ENCODE data around the gene FAM210A.

Gene FAM210A

DNA sequence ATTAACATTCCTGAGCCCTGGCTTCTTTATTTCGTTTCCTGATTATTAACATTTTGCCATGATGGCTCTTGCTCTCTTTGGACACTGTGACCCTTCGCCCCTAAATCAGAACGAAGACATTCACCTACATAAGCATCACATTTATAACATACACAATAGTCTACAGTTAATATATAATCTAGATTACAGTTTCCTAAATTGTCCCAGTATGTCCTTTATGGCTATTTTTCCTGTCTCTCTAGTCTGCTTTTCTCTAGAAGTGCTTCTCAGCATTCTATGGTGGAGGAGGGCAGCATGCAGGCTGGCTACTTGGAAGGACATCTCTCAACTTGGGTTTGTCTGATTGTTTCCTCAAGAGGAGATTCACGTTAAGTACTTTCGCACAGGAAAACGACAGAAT, 49.9 kb downstream of the FAM210A start:
- no peak for DNase-seq (ENCODE audit: low spot score)
- TF ChIP-seq CTCF (IDR thresholded peaks at IDR 0.05; ENCODE audit: extremely low read depth, missing control alignments) = no peak

DNA sequence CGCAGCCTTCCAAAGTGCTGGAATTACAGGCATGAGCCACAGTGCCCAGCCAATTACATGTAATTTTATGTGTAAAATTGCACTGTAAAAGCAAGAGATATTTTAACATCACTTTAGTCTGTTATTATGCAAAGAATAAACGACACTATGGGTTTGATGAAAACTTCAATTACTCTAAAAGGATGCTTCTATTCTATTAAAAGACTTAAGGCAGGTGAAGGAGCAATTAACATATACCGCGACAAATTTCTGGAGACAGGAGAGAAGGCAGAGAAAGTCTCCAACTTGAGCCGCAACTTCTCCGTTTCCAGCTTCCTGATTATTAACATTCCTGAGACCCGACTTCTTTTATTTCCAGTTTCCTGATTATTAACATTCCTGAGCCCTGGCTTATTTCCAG, 53.7 kb downstream of the FAM210A start:
- DNase-seq (ENCODE audit: low spot score) = no peak
- TF ChIP-seq CTCF (IDR thresholded peaks at IDR 0.05; ENCODE audit: extremely low read depth, missing control alignments) = no peak

GRCh38 chr18:13661779-13662256, 64.5 kb downstream of the FAM210A start:
- no peak for TF ChIP-seq CTCF (IDR thresholded peaks at IDR 0.05; ENCODE audit: extremely low read depth, missing control alignments)

GRCh38 chr18:13661051-13661778, 65.1 kb downstream of the FAM210A start:
- no peak for DNase-seq (ENCODE audit: low spot score)
- no peak for TF ChIP-seq CTCF (IDR thresholded peaks at IDR 0.05; ENCODE audit: extremely low read depth, missing control alignments)

More at GRCh38 chr18:13661779-13662256, 64.5 kb downstream of the FAM210A start:
- no peak for DNase-seq (ENCODE audit: low spot score)

- DNase-seq (ENCODE audit: low spot score) = no peak
Measured at GRCh38 chr18:13660510-13660909, 65.8 kb downstream of the FAM210A start.

DNA sequence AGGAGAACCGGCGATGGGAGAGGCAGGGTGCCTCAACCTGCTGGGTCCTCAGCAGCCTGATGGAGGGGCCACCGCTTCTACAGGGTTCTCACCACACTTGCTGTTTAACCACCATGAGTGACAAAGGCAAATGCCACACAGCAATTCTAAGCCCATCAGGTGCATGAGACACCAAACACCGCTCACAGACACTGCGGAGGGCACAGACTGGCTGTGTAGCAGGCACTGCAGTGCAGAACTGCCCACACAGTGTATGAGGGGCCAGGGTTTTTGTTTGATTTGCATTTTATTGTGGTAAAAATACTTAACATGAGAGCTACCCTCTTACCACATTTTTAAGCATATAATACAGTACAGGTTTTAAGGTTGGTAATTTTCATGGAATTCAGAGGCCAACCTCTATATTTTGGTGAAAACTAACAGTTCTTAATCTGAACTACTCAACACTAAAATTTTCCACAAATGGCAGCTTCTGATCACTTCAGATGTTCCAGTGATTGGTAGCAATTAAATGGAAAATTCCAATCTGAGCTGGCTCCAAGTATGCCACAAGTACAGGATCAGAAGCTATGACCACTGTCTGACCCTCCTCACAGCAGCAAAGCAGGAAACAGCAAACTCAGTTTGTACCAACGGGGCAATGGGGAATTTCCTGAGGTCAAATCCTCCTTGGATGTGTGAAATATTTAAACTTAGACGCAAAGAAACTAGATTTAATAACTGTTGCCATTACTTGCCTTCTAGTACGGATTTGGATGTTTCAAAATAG, 67.7 kb downstream of the FAM210A start:
- TF ChIP-seq CTCF (IDR thresholded peaks at IDR 0.05; ENCODE audit: extremely low read depth, missing control alignments) = no peak
- no peak for DNase-seq (ENCODE audit: low spot score)

More at GRCh38 chr18:13660510-13660909, 65.8 kb downstream of the FAM210A start:
- no peak for TF ChIP-seq CTCF (IDR thresholded peaks at IDR 0.05; ENCODE audit: extremely low read depth, missing control alignments)

DNA sequence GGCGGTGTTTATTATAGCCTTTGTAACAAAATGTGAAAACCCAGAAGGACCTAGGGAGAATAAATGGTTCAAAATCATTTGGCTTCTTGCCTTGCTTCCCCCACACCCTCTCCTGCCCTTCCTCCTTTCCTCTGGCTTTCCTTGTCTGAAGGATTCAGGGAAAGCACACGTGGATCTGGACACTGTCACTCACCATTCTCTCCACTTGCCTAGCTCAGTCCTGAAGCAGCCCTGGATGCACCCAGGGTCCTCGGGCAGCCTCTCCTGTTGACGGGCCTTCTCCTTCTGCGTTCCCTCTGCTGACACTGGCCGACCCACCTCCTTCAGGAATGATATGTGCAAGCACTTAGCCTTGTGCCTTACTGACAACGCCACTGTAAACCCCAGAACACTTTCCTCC, 68.4 kb downstream of the FAM210A start:
- DNase-seq (ENCODE audit: low spot score) = no peak
- TF ChIP-seq CTCF (IDR thresholded peaks at IDR 0.05; ENCODE audit: extremely low read depth, missing control alignments) = no peak
